Endothelial cell of umbilical vein (primary cell): ENCODE data around the gene GFOD1. TPM values are rescaled to one million over a fixed set of nuclear protein-coding genes. Genes with fewer than 3 reads are reported as not detected.

Experiments used
- BruUV-seq: library from RNA; stranded (reverse); fragments of 400-500 nt; replicated peaks from 2 replicates; lab custom pipeline; 2021; lab: Mats Ljungman, UMichigan
- CTCF ChIA-PET: fragments of 300-600, 350-600 bp; sonication (Branson Sonifier 250); formaldehyde crosslinking; loops from one replicate; lab custom pipeline; 2021; ENCODE audit warnings: antibody characterized with exemption, inconsistent platforms; lab: Charles Lee
- POLR2A ChIA-PET: fragments of 300-600, 350-600 bp; sonication (Branson Sonifier 250); formaldehyde crosslinking; loops from one replicate; lab custom pipeline; 2021; ENCODE audit warnings: antibody characterized with exemption, inconsistent platforms; lab: Charles Lee
- DNase-seq: peaks from one replicate; pipeline ENCODE4 v3.0.0-alpha.2; 2011; ENCODE audit warnings: low read depth, low spot score
- FAIRE-seq: peaks from 2 replicates; lab custom pipeline; 2011; peaks lifted over from hg19 to GRCh38; lab: Jason Lieb, UNC
- H2AFZ ChIP-seq: 2 replicates; pipeline ENCODE4 v1.6.0; 2012; ENCODE audit warnings: low read depth, low read length, control low read depth, inconsistent platforms
- H3K27ac ChIP-seq: 2 replicates; pipeline ENCODE4 v1.5.1; 2011; ENCODE audit warnings: low read depth, mild to moderate bottlenecking, control low read depth, low read length, moderate library complexity; ENCODE audit not compliant: insufficient read depth
- H3K27me3 ChIP-seq, 2 experiments: 2 replicates each; pipeline versions ENCODE4 v1.6.0 to v1.6.1; 2011; ENCODE audit warnings: low read length in 2 of 2, mixed read lengths in 1 of 2; ENCODE audit not compliant: control insufficient read depth in 2 of 2, insufficient read depth in 2 of 2
- H3K36me3 ChIP-seq, 2 experiments: 2 replicates in 1 of 2; 3 replicates in 1 of 2; pipeline ENCODE4 v1.5.1; 2011; ENCODE audit warnings: low read length in 2 of 2, mild to moderate bottlenecking in 1 of 2, moderate library complexity in 1 of 2; ENCODE audit not compliant: control insufficient read depth in 2 of 2, insufficient read depth in 2 of 2; ENCODE audit errors: extremely low read depth in 1 of 2
- H3K4me1 ChIP-seq: 3 replicates; pipeline ENCODE4 v1.5.1; 2011; ENCODE audit warnings: mild to moderate bottlenecking, low read length; ENCODE audit not compliant: control insufficient read depth, insufficient read depth; ENCODE audit errors: extremely low read depth
- H3K4me2 ChIP-seq: 2 replicates; pipeline ENCODE4 v1.6.1; 2011; ENCODE audit warnings: low read length, control low read depth, mixed read lengths; ENCODE audit not compliant: insufficient read depth
- H3K4me3 ChIP-seq, 3 experiments: fragments of 200-600 bp in 1 of 3; sonication (generic), shearing (Covaris generic) in 1 of 3; replicated peaks in 1 of 3; 2 replicates each; pipeline ENCODE4 v1.5.1; 2011 to 2016; ENCODE audit warnings: control low read depth in 3 of 3, low read length in 3 of 3, mild to moderate bottlenecking in 2 of 3, inconsistent platforms in 1 of 3, low read depth in 1 of 3, moderate library complexity in 1 of 3; ENCODE audit not compliant: insufficient read depth in 1 of 3
- H3K79me2 ChIP-seq: 2 replicates; pipeline ENCODE4 v1.6.0; 2012; ENCODE audit warnings: low read length, inconsistent platforms; ENCODE audit not compliant: control insufficient read depth, insufficient read depth
- H3K9ac ChIP-seq: replicated peaks from 2 replicates; pipeline ENCODE3; 2011; ENCODE audit warnings: low read length, control low read depth; ENCODE audit not compliant: insufficient read depth; ENCODE audit errors: extremely low read depth
- H3K9me1 ChIP-seq: replicated peaks from 3 replicates; pipeline ENCODE4 v1.6.0; 2011; ENCODE audit warnings: mild to moderate bottlenecking, low read length; ENCODE audit not compliant: control insufficient read depth, insufficient read depth; ENCODE audit errors: extremely low read depth
- H3K9me3 ChIP-seq: replicated peaks from 2 replicates; pipeline ENCODE4 v1.5.1; 2012; ENCODE audit warnings: low read length, inconsistent platforms; ENCODE audit not compliant: control insufficient read depth, insufficient read depth
- H4K20me1 ChIP-seq: replicated peaks from 2 replicates; pipeline ENCODE3; 2011; ENCODE audit warnings: mild to moderate bottlenecking, low read length; ENCODE audit not compliant: control insufficient read depth, insufficient read depth; ENCODE audit errors: extremely low read depth
- EZH2 ChIP-seq: IDR thresholded peaks from 2 replicates; pipeline ENCODE4 v1.6.1; 2012; ENCODE audit warnings: borderline replicate concordance, low read depth, mild to moderate bottlenecking, moderate library complexity, low read length, inconsistent platforms; ENCODE audit not compliant: severe bottlenecking
- FOS ChIP-seq: IDR thresholded peaks from 2 replicates; pipeline ENCODE4 v1.6.1; 2011; ENCODE audit warnings: mild to moderate bottlenecking, low read length, moderate library complexity, borderline replicate concordance; ENCODE audit not compliant: insufficient read depth
- GATA2 ChIP-seq: IDR thresholded peaks from 2 replicates; pipeline ENCODE4 v1.7.0; 2011; ENCODE audit warnings: low read depth, mild to moderate bottlenecking, moderate library complexity, mixed read lengths, low read length; ENCODE audit not compliant: insufficient read length, insufficient read depth
- JUN ChIP-seq: IDR thresholded peaks from 2 replicates; pipeline ENCODE4 v1.6.1; 2011; ENCODE audit warnings: borderline replicate concordance, low read depth; ENCODE audit not compliant: insufficient read length, insufficient read depth
- MAX ChIP-seq: IDR thresholded peaks from 2 replicates; pipeline ENCODE4 v1.6.1; 2011; ENCODE audit not compliant: insufficient read depth, insufficient read length
- MYC ChIP-seq: IDR thresholded peaks from one replicate; pipeline ENCODE4 v1.6.1; 2011; ENCODE audit warnings: mild to moderate bottlenecking, low read depth, low read length
- POLR2A ChIP-seq: IDR thresholded peaks from 2 replicates; pipeline ENCODE4 v1.6.1; 2012; ENCODE audit warnings: low read depth, mild to moderate bottlenecking, control low read depth, low read length
- POLR2AphosphoS5 ChIP-seq: IDR thresholded peaks from 2 replicates; pipeline ENCODE4 v1.6.1; 2012; ENCODE audit warnings: low read depth, mild to moderate bottlenecking, control low read depth, low read length, moderate library complexity; ENCODE audit not compliant: insufficient read depth
- dilution Hi-C: fragments of 300-500 bp; cut with MboI; formaldehyde crosslinking; loops from one replicate; pipeline ENCODE4 v1.15.0; 2019; ENCODE audit warnings: low sequenced_read_pairs; ENCODE audit not compliant: extremely low pct_ligation_motif_present
- intact Hi-C: fragments of 100-400 bp; cut with micrococcal nuclease; formaldehyde crosslinking; loops from one replicate; pipeline ENCODE4 v1.10.0; 2022
- polyA plus RNA-seq, 4 experiments: library from polyadenylated mRNA; depleted of rRNA in 3 of 4; stranded (reverse) in 3 of 4; unstranded in 1 of 4; fragments of >200 nt; gene quantifications; 2 replicates each; pipeline versions ENCODE4 v1.2.1 to v1.2.3, GENCODE V29; 2011 to 2012; ENCODE audit warnings: missing spikeins in 1 of 4
- total RNA-seq: library from RNA; stranded (reverse); gene quantifications from 2 replicates; pipeline ENCODE4 v1.2.3, GENCODE V29; 2021
- TF ChIP-seq, protein P1 (sequence below), 2 donors: IDR thresholded peaks; 1 replicate in 1 of 2; 2 replicates in 1 of 2; pipeline ENCODE4 v1.5.1; 2011; ENCODE audit warnings: low read length in 2 of 2, mild to moderate bottlenecking in 2 of 2, moderate library complexity in 2 of 2, control low read depth in 1 of 2, inconsistent platforms in 1 of 2, low read depth in 1 of 2; ENCODE audit not compliant: insufficient read depth in 1 of 2; ENCODE audit errors: extremely low read depth in 1 of 2

GFOD1 gene
- total and polyA plus RNA-seq, 2 donors (not counting 3 experiments of a cell fraction or from before 2014, with no cell fraction given): 12.1 to 24.1 TPM

- H3K4me2 ChIP-seq: no peak overlapping the region
- TF ChIP-seq EZH2: no peak
- no peak for TF ChIP-seq FOS
- no peak for TF ChIP-seq JUN
- TF ChIP-seq GATA2: no peak
- TF ChIP-seq MYC: no peak
- no peak for TF ChIP-seq MAX
- TF ChIP-seq POLR2AphosphoS5: no peak
- TF ChIP-seq POLR2A: no peak
- TF ChIP-seq, protein P1, sequence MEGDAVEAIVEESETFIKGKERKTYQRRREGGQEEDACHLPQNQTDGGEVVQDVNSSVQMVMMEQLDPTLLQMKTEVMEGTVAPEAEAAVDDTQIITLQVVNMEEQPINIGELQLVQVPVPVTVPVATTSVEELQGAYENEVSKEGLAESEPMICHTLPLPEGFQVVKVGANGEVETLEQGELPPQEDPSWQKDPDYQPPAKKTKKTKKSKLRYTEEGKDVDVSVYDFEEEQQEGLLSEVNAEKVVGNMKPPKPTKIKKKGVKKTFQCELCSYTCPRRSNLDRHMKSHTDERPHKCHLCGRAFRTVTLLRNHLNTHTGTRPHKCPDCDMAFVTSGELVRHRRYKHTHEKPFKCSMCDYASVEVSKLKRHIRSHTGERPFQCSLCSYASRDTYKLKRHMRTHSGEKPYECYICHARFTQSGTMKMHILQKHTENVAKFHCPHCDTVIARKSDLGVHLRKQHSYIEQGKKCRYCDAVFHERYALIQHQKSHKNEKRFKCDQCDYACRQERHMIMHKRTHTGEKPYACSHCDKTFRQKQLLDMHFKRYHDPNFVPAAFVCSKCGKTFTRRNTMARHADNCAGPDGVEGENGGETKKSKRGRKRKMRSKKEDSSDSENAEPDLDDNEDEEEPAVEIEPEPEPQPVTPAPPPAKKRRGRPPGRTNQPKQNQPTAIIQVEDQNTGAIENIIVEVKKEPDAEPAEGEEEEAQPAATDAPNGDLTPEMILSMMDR (IDR thresholded peaks at IDR 0.05; ENCODE audit: extremely low read depth in 1 of 2, insufficient read depth in 1 of 2, low read depth in 1 of 2, low read length in 2 of 2): no peak
- dilution Hi-C loops: no loop called here
- no peaks in the 10 kb centered on the region for H3K36me3 ChIP-seq
- intact Hi-C loops: no loop called here
- H3K9me1 ChIP-seq: no peaks in the 10 kb centered on the region
- H3K9ac ChIP-seq: no peak overlapping the region
- peak; percentile 39 for DNase-seq
- no peak overlapping the region for H2AFZ ChIP-seq
- CTCF ChIA-PET: interaction anchor here (0.7 to 1.3 kb wide), 3 partner anchors 11 to 145 kb away, joined by 3 to 4 read pairs (median 3); partner anchors contain the start of gene SIRT5
- no peaks in the 10 kb centered on the region for H4K20me1 ChIP-seq
- no peaks in the 10 kb centered on the region for H3K9me3 ChIP-seq
- BruUV-seq: no TSS peak
- H3K27me3 ChIP-seq: no peaks in the 10 kb centered on the region
- POLR2A ChIA-PET: no interaction called here
- H3K4me3 ChIP-seq: no peak overlapping the region
- no peak overlapping the region for H3K27ac ChIP-seq
- peaks cover 12% of the 10 kb centered on the region for H3K4me1 ChIP-seq
- FAIRE-seq: peak; percentile 80
- H3K79me2 ChIP-seq: peaks cover 2% of the 10 kb centered on the region
These were observed 58.0 kb downstream of the GFOD1 start for GRCh38 chr6:13429406-13429753.
